Activated T-cell treated with anti-CD3 and anti-CD28 coated beads, Interleukin-2, amount 50 U/mL, for 1 hour (primary cell): ENCODE data around the gene PRKN.
"Not testable (repeated sequence)": the region's sequence is repeated elsewhere in the genome, so short reads cannot be mapped to it uniquely, and the experiment has no call there.

Experiments
- DNase-seq: peaks from one replicate; pipeline ENCODE4 v3.0.0-alpha.2; 2020

Gene PRKN

DNA sequence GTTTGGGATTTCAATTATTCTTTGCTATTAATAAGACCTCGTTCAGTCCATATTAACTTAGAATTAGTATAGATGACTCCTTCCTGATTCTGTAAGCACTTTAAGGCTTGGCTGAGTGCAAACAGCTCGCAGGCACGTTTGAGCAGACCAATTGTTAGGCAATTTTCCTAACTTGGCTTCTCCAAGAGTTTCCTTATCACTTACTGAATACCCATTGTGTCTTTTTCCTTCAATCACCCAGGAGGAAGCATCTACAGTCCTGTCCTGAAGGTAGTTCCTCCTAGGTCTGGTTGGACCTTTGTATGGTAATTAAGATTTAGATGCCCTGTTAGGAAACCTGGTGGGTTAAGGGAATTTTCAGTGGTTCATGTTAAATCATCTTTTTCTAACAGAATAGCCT is 1414.1 kb downstream of the PRKN start:
- DNase-seq, result not testable (repeated sequence)

DNA sequence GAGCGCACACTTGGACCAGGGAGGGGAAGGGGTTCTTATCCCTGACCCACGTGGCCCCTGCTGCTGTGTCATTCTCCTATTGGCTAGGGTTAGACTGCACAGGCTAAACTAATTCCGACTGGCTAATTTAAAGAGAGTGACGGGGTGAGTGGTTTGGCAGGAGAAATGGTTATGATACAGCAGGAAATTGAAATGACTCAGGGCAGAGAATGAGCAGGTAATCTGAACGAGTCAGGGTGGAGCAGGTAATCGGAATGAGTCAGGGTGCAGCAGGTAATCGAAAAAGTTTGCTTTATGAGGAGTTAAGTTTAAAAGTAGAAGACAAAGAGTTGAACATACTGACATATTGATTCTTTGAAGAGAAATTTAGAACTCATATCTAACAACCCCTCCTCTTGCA is 1417.8 kb downstream of the PRKN start:
- not testable (repeated sequence) for DNase-seq

DNA sequence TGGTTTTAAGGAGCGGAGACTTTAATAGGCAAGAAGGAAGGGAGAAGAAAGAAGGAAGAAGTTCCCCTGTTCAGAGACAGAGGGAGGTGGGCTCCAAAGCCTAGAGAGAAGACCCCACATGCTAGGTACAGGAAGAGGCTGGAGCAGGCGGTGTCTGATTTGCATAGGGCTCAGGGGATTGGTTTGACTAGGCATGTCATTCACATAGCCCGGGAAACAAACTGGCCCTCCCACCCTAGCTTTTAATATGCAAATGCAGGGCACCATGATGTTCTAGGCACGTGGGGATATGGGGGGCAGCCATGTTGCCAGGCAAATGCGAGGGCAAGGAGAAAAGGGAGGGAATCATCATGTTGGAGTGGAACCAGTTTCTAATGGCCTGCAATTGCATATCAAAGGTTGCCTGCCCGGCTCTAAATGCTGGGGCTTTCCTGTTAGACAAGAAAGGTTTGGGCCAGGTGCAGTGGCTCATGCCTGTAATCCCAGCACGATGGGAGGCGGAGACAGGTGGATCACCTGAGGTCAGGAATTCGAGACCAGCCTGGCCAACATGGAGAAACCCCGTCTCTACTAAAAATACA is 1419.4 kb downstream of the PRKN start:
- DNase-seq, result no peak

- no peak for DNase-seq
Measured at GRCh38 chr6:161305860-161306259, 1421.7 kb downstream of the PRKN start.

DNA sequence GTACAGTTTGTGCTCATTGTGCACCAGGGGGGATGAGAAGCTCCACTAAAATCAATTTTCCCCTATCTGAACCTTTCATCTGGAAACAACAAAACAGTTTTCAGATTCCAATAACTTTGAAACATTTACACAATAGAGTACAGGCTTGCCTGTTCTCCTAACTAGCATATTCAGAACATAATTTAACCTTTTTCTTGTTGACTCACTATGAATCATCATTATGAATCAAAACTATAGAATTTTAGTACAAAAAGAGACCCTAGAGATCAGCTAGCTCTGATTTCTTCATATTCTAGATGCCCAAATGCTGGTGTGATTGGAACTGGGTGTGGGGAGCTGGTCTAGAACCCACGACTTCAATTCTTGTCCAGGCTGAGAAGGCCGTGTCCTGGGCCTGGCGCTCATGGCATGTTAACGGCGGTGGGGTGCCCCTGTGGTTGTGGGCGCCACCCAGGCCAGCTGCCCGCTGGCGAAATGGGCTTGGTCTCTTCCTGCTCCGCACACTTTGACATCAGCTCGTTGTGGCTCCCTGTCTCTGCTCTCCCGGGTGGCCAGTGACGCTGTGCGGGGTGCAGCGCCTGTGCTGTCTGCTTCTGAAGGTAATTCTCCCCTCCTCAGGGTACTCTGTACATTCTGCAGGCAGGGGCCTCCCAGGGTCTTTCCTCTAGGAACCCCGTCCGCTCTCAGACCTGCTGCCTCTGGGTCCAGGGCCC is 1423.8 kb downstream of the PRKN start:
- no peak for DNase-seq

- no peak for DNase-seq
Measured at GRCh38 chr6:161302949-161303348, 1424.6 kb downstream of the PRKN start.

DNA sequence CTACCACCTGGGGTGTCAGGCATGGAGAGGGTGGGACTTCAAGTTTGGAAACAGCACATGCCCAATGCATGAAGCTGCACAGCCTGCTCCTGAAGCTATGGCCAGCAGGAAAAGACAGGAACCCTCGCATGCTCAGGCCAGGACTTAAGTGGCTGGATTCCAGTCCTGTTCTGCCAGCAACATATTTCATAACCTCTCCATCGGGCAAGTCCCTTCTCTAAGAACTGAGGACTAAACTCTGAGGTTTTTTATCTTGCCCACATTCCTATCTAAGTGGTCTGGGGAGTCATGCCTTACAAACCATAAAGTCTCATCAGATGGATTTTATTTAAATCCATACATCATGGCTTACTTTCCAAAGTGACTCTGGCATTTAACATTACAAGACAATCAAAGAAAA is 1426.2 kb downstream of the PRKN start:
- DNase-seq, result no peak

GRCh38 chr6:161300823-161301222 is 1426.7 kb downstream of the PRKN start:
- DNase-seq, result no peak

- DNase-seq, result no peak
Measured at GRCh38 chr6:161299726-161300125, 1427.8 kb downstream of the PRKN start.
